ENCODE data around the gene ELL2.
"Not testable (repeated sequence)": the region's sequence is repeated elsewhere in the genome, so short reads cannot be mapped to it uniquely, and the experiment has no call there.

Gene ELL2

DNA sequence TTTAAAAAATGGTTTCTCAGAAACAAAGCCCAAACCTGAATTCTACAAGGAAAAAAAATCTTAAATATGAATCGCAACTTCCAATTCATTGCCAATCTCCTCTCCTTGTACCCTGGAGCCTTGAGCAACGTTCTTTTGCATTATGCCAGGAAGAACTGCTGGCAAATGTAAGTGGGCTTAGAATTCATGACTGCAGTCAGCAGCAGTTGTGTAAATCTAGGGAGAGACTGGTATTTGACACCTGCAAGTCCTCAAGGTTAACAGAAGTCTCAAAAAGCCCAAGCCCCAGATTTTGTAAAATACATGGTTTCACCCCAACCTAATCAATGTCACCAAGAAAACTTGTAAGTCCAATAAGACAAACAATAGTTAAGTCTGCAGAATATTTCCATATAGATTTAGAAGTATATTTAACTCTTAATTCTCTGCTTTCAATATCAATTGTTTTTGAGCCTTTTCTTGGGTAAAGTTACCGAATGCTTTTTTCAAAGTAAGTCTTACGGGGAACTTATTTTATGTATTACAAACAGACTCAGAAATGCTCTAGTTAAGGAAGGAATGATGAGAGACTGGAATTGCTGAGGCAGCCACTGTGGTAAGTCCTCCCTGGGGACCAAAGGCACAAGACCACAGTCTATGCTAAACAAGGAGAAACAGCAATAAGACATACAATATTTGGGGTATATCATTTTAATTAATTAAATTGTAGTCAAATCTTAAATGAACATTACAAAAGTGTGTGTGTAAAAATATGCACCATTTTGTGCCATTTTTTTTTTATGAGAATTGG lies 31.3 kb downstream of the ELL2 start:
- DNase-seq (ENCODE audit: low spot score), result no peak

DNA sequence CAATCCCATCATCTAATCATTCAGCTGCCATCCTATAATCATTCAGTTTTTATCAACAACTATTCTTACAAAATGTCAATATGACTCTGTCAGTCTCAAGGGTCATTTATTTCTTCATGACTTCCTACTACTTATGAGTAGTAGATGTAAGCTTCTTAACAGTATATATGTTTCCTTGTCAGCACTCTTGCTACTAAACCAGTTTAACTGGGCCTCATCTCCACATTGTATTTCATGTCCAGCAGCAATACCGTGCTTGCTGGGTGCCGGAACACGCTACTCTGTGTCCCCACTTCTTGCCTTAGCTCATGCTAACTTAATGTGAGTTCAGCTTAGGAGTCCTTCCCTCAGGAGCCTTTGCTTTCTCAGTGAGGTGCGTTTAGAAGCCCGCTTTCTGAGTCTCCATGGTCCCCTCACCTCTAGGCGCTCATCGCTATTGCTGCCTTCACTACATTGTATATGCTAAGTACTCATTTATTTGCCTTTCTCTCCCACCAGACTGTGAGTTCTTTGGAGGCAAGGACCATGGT lies 32.9 kb downstream of the ELL2 start:
- DNase-seq (ENCODE audit: low spot score), result no peak

DNA sequence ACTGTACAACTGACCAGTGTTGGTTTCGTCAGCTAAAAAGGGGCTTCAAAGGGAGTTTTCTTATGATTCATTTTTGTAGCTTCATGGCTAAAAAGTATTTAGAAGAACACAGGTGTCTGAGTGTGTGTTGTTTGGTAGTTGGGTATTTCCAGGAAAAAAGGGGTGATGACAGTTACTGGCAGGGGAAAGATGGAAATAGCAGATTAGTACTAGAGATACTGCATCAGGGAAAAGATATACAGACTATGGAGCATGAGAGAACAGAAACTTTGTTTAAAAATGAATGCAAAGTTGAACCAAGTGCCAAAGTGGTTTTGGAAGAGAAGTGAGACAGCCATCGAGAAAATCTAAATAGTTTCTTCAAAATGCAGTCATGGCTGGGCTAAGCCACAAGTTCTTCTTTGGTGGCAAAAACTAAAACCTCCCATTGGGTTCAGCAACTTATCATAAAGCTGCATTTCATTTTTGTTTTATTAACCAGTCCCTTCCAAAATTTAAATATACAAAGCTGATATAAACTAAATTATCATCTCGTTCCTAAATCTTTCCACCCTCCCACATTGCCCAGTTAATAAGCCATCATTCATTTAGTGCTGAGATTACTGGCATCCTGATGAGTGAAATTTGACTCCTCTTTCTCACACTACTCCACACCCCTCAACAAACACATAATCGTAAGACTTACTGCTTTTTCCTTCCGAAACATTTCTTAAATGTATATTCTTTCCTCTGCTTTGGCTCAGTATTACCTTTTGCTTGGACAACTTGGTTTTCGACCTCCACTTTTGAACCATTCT lies 33.5 kb downstream of the ELL2 start:
- no peak for DNase-seq (ENCODE audit: low spot score)

DNA sequence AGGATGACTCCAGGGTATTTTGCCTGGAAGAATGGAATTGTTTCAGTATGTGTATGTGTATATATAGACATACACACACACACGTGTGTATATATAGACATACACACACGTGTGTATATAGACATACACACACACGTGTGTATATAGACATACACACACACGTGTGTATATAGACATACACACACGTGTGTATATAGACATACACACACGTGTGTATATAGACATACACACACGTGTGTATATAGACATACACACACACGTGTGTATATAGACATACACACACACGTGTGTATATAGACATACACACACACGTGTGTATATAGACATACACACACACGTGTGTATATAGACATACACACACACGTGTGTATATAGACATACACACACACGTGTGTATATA lies 34.4 kb downstream of the ELL2 start:
- DNase-seq (ENCODE audit: low spot score), result not testable (repeated sequence)

- no peak for DNase-seq (ENCODE audit: low spot score)
Measured at GRCh38 chr5:95925939-95926338, 35.7 kb downstream of the ELL2 start.

- DNase-seq (ENCODE audit: low spot score), result no peak
Measured at GRCh38 chr5:95925378-95925744, 36.3 kb downstream of the ELL2 start.

DNA sequence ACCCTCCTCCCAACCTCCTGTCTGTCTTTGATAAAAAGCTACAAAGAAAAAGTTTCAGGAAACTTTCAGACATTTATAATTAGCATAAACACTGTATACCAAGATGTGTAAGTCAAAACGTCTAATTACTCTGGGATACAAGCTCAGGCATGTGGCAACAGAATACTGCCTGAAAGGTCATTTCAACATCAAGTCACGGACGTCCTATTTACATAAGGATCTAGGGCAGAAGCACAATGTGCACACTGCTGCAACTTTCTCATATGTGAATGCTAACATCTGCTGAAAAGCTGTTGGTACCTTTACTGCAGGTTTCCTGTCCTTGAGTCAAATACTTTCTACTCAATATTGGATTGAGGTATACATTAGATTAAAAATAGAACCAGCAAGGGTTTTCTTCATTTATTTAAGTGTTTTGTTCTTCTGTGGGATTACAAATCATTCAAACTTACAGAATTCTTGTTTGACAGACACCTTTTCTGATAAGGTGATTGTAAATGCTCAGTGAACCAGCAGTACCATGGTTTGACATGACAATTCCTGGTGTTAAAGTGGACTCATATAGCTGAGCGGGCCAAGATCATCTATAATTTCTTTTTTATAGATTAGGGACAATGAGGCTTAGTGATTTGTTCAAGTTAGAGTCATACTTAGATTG lies 36.8 kb downstream of the ELL2 start:
- DNase-seq (ENCODE audit: low spot score), result no peak

DNA sequence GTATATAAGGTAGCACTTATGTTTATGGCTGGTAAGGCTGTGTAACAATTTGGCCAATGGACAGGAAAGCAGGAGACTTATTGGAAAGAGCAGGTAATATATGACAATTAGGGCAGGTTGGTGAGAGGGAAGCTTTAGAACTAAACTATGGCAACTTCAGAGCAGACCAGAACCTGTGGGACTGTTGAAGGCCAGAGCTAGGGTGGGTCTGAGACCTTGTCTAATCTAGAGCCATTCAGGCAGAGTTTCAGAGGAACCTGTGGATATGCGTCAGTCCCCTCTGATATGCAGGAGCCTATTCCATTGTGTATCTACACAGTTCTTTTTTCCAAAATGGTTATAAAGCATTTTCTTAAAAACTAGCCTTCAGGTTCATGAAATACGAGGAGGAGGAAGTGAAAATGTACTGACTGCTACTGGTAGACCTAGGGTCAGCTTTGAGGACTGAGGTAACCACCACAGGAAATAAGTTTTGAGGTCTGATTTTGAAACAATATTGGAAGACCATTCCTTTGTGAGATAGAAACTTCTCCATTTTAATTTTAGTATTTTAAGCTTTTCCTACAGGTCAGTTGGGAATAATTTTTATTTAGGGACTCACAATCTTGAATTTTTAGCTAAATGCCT lies 37.6 kb downstream of the ELL2 start:
- DNase-seq (ENCODE audit: low spot score), result no peak

GRCh38 chr5:95922798-95923197 lies 38.9 kb downstream of the ELL2 start:
- no peak for DNase-seq (ENCODE audit: low spot score)

GRCh38 chr5:95921501-95921900 lies 40.1 kb downstream of the ELL2 start:
- no peak for DNase-seq (ENCODE audit: low spot score)

DNA sequence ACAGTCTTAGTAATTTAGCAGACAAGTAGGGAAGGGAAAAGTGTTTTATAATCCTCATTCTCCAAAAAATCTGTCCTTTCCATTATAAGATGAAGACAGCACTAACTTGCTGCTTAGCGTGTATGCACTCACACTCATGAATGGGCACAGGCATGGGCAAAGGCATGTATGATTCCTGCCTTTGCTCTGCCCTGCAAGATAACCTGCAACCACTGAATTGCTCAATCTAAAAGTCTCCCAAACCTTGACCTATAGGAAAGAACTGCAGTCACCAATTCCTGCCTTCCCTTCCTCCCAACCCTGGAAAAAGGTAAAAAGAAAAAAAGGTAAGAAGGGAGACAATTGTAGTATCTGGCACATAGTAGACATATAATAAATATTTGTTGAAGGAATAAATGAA lies 40.8 kb downstream of the ELL2 start:
- no peak for DNase-seq (ENCODE audit: low spot score)

DNA sequence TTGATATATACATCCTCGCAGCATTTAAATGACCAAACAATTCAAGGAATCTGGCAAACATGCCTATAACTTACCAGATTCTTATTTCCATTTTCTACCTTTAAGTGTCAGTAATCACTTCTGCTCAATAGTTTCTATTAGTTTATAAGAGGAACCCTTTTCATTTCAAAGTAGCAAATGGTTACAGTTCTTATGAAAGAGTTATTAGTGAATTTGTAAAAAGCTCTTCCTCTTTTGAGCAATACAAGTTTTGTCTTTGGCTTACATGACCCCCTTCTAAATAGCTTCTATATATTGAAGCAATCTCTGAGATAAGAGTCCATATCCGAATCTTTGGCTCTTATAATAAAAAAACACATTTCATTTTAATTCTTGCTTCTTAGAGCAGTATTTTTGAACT lies 42.0 kb downstream of the ELL2 start:
- no peak for DNase-seq (ENCODE audit: low spot score)

DNA sequence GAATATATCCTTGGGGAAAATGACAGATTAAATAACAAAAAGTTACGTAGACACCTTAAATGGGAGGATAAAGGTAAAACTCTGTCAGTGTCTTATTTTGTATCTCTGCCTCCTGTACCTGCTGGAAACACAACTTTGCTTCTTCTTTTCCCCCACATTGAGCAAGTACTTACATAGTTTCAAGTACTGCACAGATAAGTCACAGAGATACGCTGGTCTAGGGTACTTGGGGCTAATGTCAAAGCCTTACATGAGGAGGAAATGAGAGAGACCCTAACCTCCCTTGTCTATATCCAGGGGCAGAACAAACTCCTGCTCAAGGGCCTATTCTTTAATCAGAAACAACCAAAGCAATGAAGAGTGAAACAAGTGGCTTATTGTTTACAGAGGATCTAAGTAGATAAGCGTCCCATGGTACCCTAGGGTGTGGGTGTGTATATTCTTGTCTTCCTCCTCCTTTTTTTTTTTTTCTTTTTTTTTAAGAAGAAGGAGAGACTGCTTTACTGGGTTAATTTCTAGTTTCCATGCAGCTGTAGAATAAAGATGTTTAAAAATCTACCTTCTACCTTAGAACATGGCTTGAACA lies 43.1 kb downstream of the ELL2 start:
- DNase-seq (ENCODE audit: low spot score), result no peak

- no peak for DNase-seq (ENCODE audit: low spot score)
Measured at GRCh38 chr5:95917207-95917606, 44.4 kb downstream of the ELL2 start.

DNA sequence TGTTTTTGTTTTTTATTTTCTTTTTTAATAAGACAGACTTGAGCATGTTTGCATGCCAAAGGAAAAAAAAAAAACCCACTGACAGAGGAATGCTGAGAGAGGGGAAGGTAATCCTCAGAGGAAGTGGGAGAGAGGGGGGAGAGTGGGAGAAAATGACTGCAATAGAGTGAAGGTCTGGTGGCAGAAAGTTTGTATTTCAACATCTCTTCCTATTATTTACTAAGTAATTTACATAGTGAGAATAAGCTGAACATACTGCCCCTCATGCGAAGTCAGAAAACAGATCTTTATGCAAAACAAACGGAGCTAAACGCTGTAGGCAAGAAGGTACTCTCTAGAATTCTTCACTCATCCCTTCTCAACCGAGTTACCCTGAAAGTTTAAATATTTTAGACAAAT lies 45.0 kb downstream of the ELL2 start:
- DNase-seq (ENCODE audit: low spot score), result no peak

- peak; percentile 74 for DNase-seq (ENCODE audit: low spot score)
Measured at GRCh38 chr5:95915999-95916686, 45.5 kb downstream of the ELL2 start.

- DNase-seq (ENCODE audit: low spot score), result no peak
Measured at GRCh38 chr5:95913663-95914062, 48.0 kb downstream of the ELL2 start.

- no peak for DNase-seq (ENCODE audit: low spot score)
Measured at GRCh38 chr5:95912029-95912428, 49.6 kb downstream of the ELL2 start.

DNA sequence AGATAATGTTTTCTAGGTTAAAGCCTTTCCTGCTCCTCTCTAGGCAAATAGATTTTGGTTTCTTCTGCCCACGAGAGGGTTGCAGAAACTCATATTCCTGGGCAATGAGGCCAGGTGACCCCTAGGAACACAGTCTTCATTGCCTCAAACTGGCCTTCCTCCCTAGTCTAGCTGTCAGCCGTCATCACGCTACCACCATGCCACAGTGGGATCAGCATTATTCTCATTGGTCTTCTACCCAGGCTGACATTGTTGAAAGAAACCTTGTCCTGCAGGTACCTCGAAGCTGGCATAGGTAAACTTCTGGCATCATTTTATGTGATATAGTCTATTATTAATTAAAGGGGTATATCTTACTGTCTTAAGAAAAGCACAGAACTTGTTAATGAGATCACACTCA lies 51.1 kb downstream of the ELL2 start:
- DNase-seq (ENCODE audit: low spot score), result no peak

- DNase-seq (ENCODE audit: low spot score), result no peak
Measured at GRCh38 chr5:95909738-95910137, 51.9 kb downstream of the ELL2 start.

DNA sequence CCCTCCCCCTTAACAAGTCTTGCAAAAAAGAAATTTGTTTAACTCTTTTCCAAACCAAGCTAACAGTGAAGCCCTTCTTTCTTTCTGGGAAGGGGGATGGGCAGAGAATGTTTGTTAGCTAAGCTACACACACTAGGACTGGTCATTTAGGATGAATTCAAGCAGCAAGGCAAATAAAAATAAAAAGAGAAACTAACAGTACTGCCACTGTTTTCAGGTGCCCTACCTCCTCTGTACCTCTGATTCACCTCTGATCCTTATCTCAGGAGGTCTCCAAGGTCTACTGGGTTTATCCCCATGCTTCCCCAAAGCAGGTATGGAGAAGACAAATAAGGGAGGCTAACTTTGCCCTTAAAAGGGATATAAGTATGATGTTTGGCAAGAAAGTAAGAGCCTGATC lies 52.9 kb downstream of the ELL2 start:
- DNase-seq (ENCODE audit: low spot score), result no peak
